Activated CD4-positive, alpha-beta T cell treated with anti-CD3 and anti-CD28 coated beads, Interleukin-2, Interleukin-4, amounts not matched to agents 100 ng/mL and 50 ng/mL, durations not matched to agents 16 hours and 8 hours (primary cell): Measurements from ENCODE around the gene SLC6A18.
"Not testable (repeated sequence)": the region's sequence is repeated elsewhere in the genome, so short reads cannot be mapped to it uniquely, and the experiment has no call there.

Experiments used
- DNase-seq: peaks from one replicate; pipeline ENCODE4 v3.0.0-alpha.2; 2020; ENCODE audit warnings: low spot score

SLC6A18 gene

DNA sequence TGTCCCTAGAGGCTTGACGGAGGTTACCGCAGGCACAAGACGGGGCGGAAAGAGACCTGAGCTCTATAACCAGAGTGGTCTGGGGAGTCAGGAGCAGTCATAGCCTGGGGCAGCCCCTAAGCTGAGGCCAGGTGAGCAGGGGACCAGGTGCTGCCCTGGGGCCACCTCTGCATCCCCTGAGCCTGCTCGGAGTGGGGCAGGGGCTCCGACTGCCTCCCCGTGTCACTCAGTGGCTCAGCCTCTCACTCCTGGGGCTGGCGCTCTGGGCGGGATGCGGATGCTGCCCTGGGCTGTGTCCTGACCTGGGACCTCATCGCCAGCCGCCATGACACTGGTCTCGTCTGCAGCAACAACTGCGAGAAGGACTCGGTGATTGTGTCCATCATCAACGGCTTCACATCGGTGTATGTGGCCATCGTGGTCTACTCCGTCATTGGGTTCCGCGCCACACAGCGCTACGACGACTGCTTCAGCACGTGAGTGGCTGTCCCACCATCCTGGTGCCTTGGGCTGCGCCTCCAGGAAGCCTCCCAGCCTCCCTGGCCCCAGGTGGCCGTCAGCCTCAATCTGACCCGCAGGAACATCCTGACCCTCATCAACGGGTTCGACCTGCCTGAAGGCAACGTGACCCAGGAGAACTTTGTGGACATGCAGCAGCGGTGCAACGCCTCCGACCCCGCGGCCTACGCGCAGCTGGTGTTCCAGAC, 8.8 kb upstream of the SLC6A18 start:
- DNase-seq = no peak

GRCh38 chr5:1216918-1217295, 8.3 kb upstream of the SLC6A18 start:
- DNase-seq = no peak

DNA sequence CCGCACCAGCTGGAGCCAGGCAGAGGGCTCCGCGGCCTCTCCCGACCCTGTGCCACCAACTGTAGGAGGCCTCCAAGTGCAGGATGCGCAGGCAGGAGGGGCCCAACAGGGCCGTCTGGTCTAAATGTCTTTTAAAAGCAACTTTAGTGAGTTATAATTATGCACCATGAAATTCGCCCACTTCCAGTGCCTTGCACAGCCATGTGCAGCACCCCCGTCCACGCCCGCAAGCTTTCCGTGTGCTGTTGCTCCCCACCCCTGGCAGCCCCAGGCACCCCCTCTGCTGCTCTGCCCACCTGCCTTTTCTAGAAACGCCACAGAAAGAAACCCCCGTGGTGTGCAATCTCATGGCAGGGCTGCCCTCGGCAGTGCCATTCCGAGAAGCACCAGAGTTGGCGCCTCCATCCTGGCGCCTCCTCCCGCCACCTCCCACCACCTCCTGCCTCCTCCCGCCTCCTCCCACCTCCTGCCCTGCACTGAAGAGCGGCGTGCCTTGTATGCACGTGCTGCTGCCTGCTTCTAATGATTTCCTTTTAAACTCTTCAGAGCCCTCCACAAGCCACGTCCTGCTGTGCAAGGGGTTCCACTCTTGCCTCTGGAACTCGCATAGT, 7.5 kb upstream of the SLC6A18 start:
- DNase-seq = no peak

DNA sequence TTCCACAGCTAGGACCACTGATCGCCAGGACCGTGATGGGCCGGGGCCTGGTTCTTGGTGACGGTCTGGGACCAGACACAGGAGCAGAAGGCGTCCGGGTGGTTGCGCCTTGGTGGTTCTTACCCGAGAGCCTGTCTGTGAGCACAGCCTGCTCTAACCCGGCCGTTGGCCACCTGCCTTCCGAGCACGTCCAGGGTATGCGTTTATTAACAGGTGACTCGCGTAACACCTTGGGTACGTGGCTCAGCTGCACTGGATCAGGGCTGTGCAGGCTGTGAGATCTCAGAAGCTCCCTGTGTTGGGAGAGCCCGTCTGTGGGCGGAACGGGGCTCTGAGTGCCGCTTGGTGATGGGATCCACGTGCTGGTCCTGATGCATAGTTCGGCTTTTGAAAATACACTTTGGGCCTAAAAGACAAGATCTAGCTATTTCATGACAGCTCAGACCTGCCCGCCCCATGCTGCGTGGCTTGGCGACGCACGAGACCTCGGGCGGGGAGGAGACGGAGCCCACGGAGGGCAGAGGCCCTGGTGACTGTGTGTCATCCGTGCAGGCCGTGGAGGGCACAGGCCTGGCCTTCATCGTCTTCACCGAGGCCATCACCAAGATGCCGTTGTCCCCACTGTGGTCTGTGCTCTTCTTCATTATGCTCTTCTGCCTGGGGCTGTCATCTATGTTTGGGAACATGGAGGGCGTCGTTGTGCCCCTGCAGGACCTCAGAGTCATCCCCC, 6.7 kb upstream of the SLC6A18 start:
- DNase-seq = no peak

DNA sequence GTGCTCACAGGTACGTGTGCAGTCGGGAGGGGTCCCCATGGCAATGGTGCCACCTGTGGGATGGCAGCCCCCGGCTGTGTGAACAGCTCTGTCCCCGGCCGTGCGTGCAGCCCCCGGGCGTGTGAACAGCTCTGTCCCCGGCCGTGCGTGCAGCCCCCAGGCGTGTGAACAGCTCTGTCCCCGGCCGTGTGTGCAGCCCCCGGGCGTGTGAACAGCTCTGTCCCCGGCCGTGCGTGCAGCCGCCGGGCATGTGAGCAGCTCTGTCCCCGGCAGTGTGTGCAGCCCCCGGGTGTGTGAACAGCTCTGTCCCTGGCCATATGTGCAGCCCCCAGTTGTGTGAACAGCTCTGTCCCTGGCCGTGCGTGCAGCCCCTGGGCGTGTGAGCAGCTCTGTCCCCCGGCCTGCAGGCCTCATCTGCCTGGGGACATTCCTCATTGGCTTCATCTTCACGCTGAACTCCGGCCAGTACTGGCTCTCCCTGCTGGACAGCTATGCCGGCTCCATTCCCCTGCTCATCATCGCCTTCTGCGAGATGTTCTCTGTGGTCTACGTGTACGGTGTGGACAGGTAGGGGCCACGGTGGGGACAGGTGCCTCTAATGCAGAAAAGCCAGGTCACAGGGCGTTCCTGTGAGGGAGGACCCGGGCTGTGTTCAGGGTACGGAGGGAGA, 5.9 kb upstream of the SLC6A18 start:
- DNase-seq = no peak

DNA sequence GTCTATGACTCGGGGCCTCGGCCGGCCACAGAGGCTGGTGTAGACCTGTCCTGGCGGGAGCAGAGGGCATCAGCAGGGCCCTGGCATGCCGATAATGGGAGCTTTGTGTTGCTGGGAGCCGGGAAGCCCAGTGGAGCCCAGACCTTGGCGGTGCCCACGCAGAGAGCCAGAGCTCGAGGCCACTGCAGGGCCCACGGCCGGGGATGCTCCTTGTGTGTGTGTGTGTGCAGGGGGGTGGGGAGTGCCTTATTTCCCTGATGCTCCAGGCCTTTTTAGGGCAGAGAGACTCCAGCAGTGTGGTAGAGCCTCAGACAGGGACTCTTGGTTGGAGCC, 5.4 kb upstream of the SLC6A18 start:
- no peak for DNase-seq

DNA sequence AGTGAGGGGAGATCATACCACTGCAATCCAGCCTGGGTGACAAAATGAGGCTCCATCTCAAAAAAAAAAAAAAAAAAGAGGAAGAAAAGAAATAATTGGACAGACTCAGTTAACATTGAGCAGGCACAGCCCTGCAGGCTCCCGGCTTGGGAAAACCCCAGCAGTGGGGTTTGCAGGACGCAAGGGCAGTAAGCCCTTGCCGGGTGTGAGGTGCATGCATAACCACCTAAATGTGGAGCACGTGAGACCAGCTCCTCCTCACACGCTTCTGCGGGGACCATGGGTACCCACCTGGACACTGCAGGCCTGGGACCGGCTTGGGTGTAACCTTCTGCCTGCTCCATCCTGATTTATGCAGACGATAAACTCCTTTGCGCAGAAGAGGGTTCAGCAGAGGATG, 4.8 kb upstream of the SLC6A18 start:
- DNase-seq = no peak

DNA sequence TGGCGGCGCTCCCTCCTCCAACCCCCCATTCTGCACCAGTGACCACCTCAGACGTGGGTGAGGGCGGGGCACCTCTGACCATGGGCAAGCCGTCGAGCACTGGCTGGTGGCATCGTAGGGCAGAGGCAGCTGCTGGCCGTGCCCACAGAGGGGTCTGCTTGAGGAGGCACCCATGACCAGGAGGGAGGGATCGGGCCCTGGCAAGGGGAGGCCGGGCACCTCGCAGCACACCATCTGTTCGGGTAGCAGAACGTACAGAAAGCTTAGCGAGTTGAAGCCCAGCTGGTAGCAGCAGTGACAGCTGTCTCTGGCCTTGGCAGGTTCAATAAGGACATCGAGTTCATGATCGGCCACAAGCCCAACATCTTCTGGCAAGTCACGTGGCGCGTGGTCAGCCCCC, 4.3 kb upstream of the SLC6A18 start:
- no peak for DNase-seq

GRCh38 chr5:1221721-1222120, 3.5 kb upstream of the SLC6A18 start:
- DNase-seq = no peak

- DNase-seq = no peak
Observed at GRCh38 chr5:1222147-1222546, 3.0 kb upstream of the SLC6A18 start.

- no peak for DNase-seq
Observed at GRCh38 chr5:1222621-1223277, 2.4 kb upstream of the SLC6A18 start.

DNA sequence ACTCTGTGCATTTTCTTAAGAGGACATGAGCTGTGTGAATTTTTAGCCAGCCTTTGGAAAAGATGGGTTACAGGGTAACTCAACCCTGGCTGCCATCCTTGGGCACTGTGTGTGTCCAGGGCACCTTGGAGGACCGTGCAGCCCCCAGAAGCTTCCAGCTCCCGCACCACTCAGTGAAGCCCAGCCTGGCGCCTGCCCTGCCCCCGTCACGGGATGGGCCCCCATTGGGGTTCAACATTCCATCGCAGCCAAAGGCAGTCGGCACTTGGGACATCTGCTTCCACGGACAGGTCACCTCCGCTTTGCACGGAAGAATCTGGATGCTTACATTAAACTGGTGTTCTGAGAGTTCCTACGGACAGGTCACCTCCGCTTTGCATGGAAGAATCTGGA, 1.9 kb upstream of the SLC6A18 start:
- DNase-seq = no peak

- no peak for DNase-seq
Observed at GRCh38 chr5:1224631-1225030, 550 bp upstream of the SLC6A18 start.

- no peak for DNase-seq
Observed at GRCh38 chr5:1226231-1226630, 1.1 kb downstream of the SLC6A18 start.

- no peak for DNase-seq
Observed at GRCh38 chr5:1226839-1227581, 1.8 kb downstream of the SLC6A18 start.

GRCh38 chr5:1227667-1228066, 2.5 kb downstream of the SLC6A18 start:
- DNase-seq = no peak

DNA sequence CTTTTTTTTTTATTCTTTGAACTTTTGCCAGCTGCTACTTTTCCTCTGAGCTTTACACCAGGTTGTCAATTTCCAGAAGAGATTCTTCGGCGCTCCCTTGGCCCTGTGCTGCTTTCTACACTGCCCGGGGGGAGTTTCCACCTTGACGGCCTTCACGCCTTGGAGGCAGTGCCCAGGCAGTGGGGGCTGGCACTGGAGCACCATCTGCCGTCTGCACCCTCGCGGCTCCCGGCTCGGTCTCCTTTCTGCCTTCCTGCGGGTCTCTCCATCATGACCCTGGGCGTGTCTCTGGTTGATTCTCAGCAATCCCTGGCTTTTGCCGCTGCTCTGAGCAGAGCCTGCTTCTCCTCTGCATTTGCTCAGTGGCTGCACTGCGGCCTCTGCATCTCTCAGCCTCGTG, 2.9 kb downstream of the SLC6A18 start:
- DNase-seq = no peak

DNA sequence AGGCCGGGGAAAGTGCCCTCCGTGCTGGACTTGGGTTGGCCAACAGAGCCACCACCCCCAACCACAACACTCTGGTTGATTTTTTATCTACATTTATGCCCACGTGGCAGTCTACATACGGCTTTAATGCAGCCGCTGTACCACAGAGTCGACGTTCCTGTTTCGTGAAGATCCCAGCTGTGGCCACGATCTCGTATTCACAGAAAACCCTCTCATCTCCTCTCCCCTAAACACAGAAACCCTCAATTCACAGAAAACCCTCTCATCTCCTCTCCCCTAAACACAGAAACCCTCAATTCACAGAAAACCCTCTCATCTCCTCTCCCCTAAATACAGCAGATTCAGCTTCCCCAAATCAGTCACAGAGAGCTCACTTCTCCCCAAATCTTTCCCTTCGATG, 3.8 kb downstream of the SLC6A18 start:
- DNase-seq = not testable (repeated sequence)

GRCh38 chr5:1229822-1230221, 4.6 kb downstream of the SLC6A18 start:
- DNase-seq = no peak

GRCh38 chr5:1230551-1230950, 5.4 kb downstream of the SLC6A18 start:
- DNase-seq = no peak

DNA sequence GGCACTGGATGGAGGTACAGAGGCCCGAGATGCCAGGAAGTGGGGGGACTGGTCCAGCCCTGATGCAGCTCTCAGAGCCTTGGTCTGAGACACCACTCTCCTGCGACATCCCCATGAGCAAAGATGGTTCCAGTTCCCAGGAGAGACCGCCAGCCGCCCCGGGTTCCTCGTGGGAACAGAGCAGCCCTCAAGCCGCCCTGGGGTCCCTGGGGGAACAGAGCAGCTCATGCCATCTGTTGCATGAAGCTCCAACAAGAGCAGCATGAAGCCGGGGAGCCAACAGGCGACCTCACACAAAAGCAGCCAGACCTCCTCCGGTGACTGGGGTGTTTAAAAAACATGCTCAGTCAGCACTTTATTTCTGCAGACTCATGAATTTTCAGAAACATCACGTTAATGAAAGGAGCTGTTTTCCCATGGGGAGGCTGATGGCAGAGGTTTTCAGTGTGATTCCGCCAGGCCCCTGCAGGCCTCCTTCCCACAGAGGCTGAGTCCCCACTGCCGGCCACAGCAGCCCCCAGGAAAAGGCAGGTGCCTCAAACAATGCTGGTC, 6.2 kb downstream of the SLC6A18 start:
- DNase-seq = no peak

DNA sequence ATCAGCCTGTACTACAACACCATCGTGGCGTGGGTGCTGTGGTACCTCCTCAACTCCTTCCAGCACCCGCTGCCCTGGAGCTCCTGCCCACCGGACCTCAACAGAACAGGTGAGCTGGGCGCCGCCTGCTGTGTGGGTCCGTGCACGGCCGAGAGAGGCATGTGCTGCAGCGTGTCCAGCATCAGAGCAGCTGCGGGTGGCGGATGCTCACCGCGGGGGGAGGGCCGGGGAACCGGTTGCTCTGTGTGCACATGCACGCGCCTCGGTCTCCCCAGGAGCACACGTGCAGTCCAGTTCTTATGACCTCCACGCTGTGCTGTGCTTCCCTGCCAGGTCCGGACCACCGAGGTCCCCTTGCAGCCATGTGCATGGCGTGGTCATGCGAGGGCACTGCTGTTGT, 7.6 kb downstream of the SLC6A18 start:
- no peak for DNase-seq
